Endodermal cell (in vitro differentiated cells): Measurements from ENCODE around the gene MTCL1. TPM values are rescaled to one million over a fixed set of nuclear protein-coding genes. Genes with fewer than 3 reads are reported as not detected.

ENCODE experiments used
- DNase-seq: peaks from one replicate; pipeline ENCODE4 v3.0.0-alpha.2; 2017
- H3K27ac ChIP-seq: 2 replicates; pipeline ENCODE4 v1.5.1; 2013; ENCODE audit warnings: mild to moderate bottlenecking, low read depth, low read length, moderate library complexity
- H3K27me3 ChIP-seq: 2 replicates; pipeline ENCODE4 v1.6.1; 2013; ENCODE audit warnings: mild to moderate bottlenecking, low read length, moderate library complexity; ENCODE audit not compliant: insufficient read depth, control insufficient read depth, poor library complexity, severe bottlenecking
- H3K36me3 ChIP-seq: 2 replicates; pipeline ENCODE4 v1.7.0; 2013; ENCODE audit warnings: mild to moderate bottlenecking, low read length, moderate library complexity; ENCODE audit not compliant: control insufficient read depth, insufficient read depth
- H3K4me1 ChIP-seq: one replicate; pipeline ENCODE4 v1.7.0; 2013; ENCODE audit warnings: low read length; ENCODE audit not compliant: control insufficient read depth, insufficient read depth
- H3K4me3 ChIP-seq: 2 replicates; pipeline ENCODE4 v1.5.1; 2013; ENCODE audit warnings: mild to moderate bottlenecking, low read length, moderate library complexity
- H3K9ac ChIP-seq: 2 replicates; pipeline ENCODE4 v1.6.1; 2013; ENCODE audit warnings: mild to moderate bottlenecking, low read length, moderate library complexity; ENCODE audit not compliant: poor library complexity, severe bottlenecking; ENCODE audit errors: extremely low read depth
- H3K9me3 ChIP-seq: 2 replicates; pipeline ENCODE4 v1.6.1; 2013; ENCODE audit warnings: mild to moderate bottlenecking, low read length, moderate library complexity; ENCODE audit not compliant: control insufficient read depth
- H3K27ac Mint-ChIP-seq: 2 replicates; pipeline ENCODE4 v1.8.0; 2020; ENCODE audit warnings: mixed read lengths
- H3K27me3 Mint-ChIP-seq: 2 replicates; pipeline ENCODE4 v1.8.0; 2021; ENCODE audit warnings: mild to moderate bottlenecking, mixed read lengths; ENCODE audit not compliant: insufficient read depth
- H3K36me3 Mint-ChIP-seq: 2 replicates; pipeline ENCODE4 v1.8.0; 2020; ENCODE audit warnings: low read depth, mixed read lengths
- H3K4me1 Mint-ChIP-seq: 2 replicates; pipeline ENCODE4 v1.8.0; 2020; ENCODE audit warnings: mixed read lengths
- H3K4me3 Mint-ChIP-seq: 2 replicates; pipeline ENCODE4 v1.8.0; 2020; ENCODE audit warnings: mild to moderate bottlenecking, moderate library complexity, mixed read lengths
- H3K9me3 Mint-ChIP-seq: 2 replicates; pipeline ENCODE4 v1.8.0; 2020; ENCODE audit warnings: mild to moderate bottlenecking, mixed read lengths
- WGBS, 2 experiments: methylation state at CpG; one replicate each; pipeline versions ENCODE4 v1.1.5 to v1.1.7; 2013; ENCODE audit warnings: missing lambda C conversion rate in 2 of 2, mixed read lengths in 1 of 2; ENCODE audit not compliant: insufficient coverage in 1 of 2, insufficient read length in 1 of 2; 5-methylcytosine and 5-hydroxymethylcytosine counted together
- long read RNA-seq, 4 experiments: library from polyadenylated mRNA in 2 of 4; library from RNA in 1 of 4; library from capped mRNA in 1 of 4; stranded (forward) in 3 of 4; unstranded in 1 of 4; transcript quantifications; one replicate each; pipeline ENCODE4 v2.0.0, GENCODE V29; 2020 to 2021; ENCODE audit warnings: inconsistent platforms in 1 of 4
- polyA plus RNA-seq, 2 experiments: library from polyadenylated mRNA; stranded (reverse); fragments of 50-300 nt; gene quantifications; one replicate each; pipeline ENCODE4 v1.2.3, GENCODE V29; 2013
- total RNA-seq, 2 donors: library from RNA; stranded (reverse); fragmentation: NEBNext Ultra II Directional in 1 of 2; extraction: Animal tissue kit (Norgen Biotek cat#: 25700) in 1 of 2; gene quantifications; 2 replicates in 1 of 2; 3 replicates in 1 of 2; pipeline ENCODE4 v1.2.1, GENCODE V29; 2021
- TF ChIP-seq, protein P1 (sequence below): fragments of 200-600 bp; sonication (generic); conservative IDR thresholded peaks from 2 replicates; pipeline ENCODE4 v1.5.0; 2021; ENCODE audit warnings: antibody characterized with exemption, mild to moderate bottlenecking

The MTCL1 gene
- 10 to 100 TPM; 15.0 to 26.0 TPM for total RNA-seq
- polyA plus RNA-seq (2013, experiment 1 of 2): 31.7 TPM
- polyA plus RNA-seq (2013, experiment 2 of 2): 26.8 TPM
- long read RNA-seq, experiment 1, partial matches to known transcripts: 0 of 3 reads
- long read RNA-seq, experiment 1, other reads (novel, unspliced or antisense): 1 of 3 reads
- long read RNA-seq, experiment 2, partial matches to known transcripts: 0 of 4 reads
- long read RNA-seq, experiment 2, other reads (novel, unspliced or antisense): 3 of 4 reads
- long read RNA-seq, experiment 3, partial matches to known transcripts: 13 of 15 reads
- long read RNA-seq, experiment 3, other reads (novel, unspliced or antisense): 2 of 15 reads
- long read RNA-seq, experiment 4: 0 reads

DNA sequence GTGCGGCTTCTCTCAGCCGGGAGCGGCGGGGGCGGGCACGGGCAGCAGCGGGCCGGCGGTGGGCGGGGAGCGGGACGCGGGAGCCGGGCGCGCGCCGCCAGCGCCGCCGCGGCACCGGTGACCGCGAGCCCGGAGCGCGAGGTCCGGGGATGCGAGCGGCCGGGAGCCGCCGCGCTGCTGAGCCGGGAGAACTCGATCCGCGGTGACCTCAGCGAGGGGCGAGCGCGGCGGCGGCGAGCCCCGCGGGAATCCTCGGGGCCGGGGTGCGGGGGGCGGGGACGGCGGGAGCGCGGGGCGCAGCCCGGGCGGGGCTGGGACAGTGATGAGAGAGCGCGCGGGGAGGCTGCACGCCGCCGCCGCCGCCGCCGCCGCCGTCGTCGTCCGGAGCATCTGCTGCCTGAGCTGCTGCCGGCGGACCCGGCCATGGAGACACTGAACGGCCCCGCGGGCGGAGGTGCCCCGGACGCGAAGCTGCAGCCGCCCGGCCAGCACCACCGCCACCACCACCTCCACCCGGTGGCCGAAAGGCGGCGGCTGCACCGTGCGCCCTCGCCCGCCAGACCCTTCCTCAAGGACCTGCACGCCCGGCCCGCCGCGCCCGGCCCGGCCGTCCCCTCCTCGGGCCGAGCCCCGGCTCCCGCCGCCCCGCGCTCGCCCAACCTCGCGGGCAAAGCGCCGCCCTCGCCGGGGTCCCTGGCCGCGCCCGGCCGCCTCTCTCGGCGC, at the start of gene MTCL1:
Gene MTCL1 (plus strand): TSS at position 319 of the 723 bp plus-strand sequence. CDS start 105 bp downstream, at position 424.
- Mint-ChIP-seq H3K4me3 (peak within 1 kb of the TSS; percentile 69), H3K27ac (no peak within 1 kb of the TSS), H3K36me3 (no peaks in the 10 kb centered on the region), H3K27me3 (peaks cover 31% of the 10 kb centered on the region), H3K9me3 (no peaks in the 10 kb centered on the region), H3K4me1 (peaks cover 28% of the 10 kb centered on the region)
- Histone ChIP-seq H3K27ac (no peak within 1 kb of the TSS), H3K9ac (no peak within 1 kb of the TSS), H3K9me3 (no peaks in the 10 kb centered on the region), H3K27me3 (peaks cover 32% of the 10 kb centered on the region), H3K4me1 (peaks cover 5% of the 10 kb centered on the region), H3K4me3 (peak within 1 kb of the TSS; percentile 78), H3K36me3 (no peaks in the 10 kb centered on the region)
- TF ChIP-seq, protein P1, sequence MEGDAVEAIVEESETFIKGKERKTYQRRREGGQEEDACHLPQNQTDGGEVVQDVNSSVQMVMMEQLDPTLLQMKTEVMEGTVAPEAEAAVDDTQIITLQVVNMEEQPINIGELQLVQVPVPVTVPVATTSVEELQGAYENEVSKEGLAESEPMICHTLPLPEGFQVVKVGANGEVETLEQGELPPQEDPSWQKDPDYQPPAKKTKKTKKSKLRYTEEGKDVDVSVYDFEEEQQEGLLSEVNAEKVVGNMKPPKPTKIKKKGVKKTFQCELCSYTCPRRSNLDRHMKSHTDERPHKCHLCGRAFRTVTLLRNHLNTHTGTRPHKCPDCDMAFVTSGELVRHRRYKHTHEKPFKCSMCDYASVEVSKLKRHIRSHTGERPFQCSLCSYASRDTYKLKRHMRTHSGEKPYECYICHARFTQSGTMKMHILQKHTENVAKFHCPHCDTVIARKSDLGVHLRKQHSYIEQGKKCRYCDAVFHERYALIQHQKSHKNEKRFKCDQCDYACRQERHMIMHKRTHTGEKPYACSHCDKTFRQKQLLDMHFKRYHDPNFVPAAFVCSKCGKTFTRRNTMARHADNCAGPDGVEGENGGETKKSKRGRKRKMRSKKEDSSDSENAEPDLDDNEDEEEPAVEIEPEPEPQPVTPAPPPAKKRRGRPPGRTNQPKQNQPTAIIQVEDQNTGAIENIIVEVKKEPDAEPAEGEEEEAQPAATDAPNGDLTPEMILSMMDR: no peak
- WGBS, 2 experiments: 0% methylated on average over 21 to 110 of the region's 123 CpGs
- peak; percentile 81 for DNase-seq

DNA sequence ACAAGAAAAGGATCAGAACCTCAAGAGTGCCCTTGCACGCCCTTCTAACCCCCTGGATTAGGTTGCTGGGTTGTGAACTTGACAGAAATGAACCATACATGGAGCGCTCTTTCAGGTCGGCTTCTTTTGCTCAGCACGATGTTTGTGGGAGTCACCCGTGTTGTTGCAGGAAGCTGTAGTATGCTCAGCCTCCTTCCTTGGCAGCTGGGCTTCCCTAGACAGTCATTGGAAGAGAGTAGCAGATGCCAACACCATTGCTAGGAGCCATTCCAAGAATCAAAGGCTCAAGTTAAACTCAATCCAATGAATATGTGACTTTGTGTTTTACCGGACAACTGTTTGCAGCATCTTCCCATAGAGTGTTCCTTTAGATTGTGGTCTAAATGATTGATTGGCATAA, 49.1 kb upstream of the MTCL1 start:
- Histone ChIP-seq H3K4me1 (no peaks in the 10 kb centered on the region), H3K9me3 (no peaks in the 10 kb centered on the region), H3K27me3 (peaks cover 6% of the 10 kb centered on the region), H3K9ac (no peak overlapping the region), H3K27ac (no peak overlapping the region), H3K36me3 (no peaks in the 10 kb centered on the region), H3K4me3 (no peak overlapping the region)
- Mint-ChIP-seq H3K4me3 (no peak overlapping the region), H3K9me3 (no peaks in the 10 kb centered on the region), H3K4me1 (peaks cover 14% of the 10 kb centered on the region), H3K27ac (no peak overlapping the region), H3K27me3 (peaks cover 12% of the 10 kb centered on the region), H3K36me3 (no peaks in the 10 kb centered on the region)
- 93 to 100% methylated on average over 1 to 6 of the region's 6 CpGs for WGBS, 2 experiments
- TF ChIP-seq, protein P1: no peak
- DNase-seq: no peak

DNA sequence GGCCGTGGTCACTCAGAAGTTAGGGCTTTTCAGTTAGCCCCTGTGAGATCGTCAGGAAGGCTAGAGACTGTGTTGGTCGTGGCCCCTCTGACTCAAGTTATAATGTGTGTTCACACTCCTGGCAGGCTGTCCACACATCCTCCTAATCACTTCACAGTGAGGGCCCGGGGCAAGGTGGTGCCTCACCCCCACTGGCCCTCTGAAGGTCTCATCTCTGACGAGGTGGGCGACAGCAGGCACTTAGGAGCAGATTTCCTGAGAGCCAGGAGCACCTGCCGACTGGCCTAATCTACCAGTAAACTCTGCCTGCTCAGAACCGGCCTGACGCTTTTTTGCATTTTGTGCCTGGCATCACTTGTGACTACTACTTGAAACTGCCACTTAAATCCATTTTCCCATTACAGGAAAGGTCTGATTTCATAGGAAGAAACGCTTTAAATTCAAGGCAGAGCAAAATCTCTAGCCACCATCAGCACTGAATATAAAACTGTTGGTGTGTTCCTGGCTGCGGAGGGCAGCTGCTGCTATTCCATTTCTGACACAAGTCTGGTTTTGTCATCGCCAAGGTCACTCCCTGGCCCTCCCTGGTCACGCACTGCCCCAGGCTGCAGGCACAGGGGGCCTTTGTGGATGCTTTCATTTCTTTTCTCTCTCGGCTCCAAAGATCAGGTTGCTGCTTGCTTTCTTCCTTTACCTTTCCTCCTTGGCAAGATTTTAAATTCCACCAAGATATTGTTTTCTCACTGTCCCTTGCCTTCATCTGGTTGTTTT, 48.1 kb upstream of the MTCL1 start:
- peaks cover 6% of the 10 kb centered on the region for H3K27me3 ChIP-seq
- H3K9me3 ChIP-seq: no peaks in the 10 kb centered on the region
- Mint-ChIP-seq H3K36me3 (no peaks in the 10 kb centered on the region), H3K4me3 (no peak overlapping the region), H3K4me1 (peaks cover 22% of the 10 kb centered on the region), H3K9me3 (no peaks in the 10 kb centered on the region), H3K27me3 (peaks cover 12% of the 10 kb centered on the region), H3K27ac (no peak overlapping the region)
- H3K4me3 ChIP-seq: no peak overlapping the region
- peak overlapping the region; percentile 81 for H3K27ac ChIP-seq
- WGBS, 2 experiments: 82 to 84% methylated on average over 12 to 14 of the region's 14 CpGs
- TF ChIP-seq, protein P1: no peak
- peaks cover 8% of the 10 kb centered on the region for H3K4me1 ChIP-seq
- DNase-seq: peak; percentile 60
- no peak overlapping the region for H3K9ac ChIP-seq
- H3K36me3 ChIP-seq: no peaks in the 10 kb centered on the region
